ENCODE data around the gene ATP2A3.

- TF ChIP-seq CTCF (IDR thresholded peaks at IDR 0.05 in 4 of 5, conservative IDR thresholded peaks at IDR 0.05 in 1 of 5) (no peak), POLR2A (IDR thresholded peaks at IDR 0.05) (no peak)
These were observed 10.7 kb downstream of the ATP2A3 start for GRCh38 chr17:3953542-3953941.

Data from gastrocnemius medialis (tissue), 4 donors.